Measurements from ENCODE around the gene H2AZ1. TPM values are rescaled to one million over a fixed set of nuclear protein-coding genes. Genes with fewer than 3 reads are reported as not detected.
A peak's percentile ranks its signal among the peaks of the same experiment; 100 is the strongest.

Gene H2AZ1
- polyA plus RNA-seq (2013, experiment 1 of 2), result 836 TPM
- polyA plus RNA-seq (2013, experiment 2 of 2), result 829 TPM

DNA sequence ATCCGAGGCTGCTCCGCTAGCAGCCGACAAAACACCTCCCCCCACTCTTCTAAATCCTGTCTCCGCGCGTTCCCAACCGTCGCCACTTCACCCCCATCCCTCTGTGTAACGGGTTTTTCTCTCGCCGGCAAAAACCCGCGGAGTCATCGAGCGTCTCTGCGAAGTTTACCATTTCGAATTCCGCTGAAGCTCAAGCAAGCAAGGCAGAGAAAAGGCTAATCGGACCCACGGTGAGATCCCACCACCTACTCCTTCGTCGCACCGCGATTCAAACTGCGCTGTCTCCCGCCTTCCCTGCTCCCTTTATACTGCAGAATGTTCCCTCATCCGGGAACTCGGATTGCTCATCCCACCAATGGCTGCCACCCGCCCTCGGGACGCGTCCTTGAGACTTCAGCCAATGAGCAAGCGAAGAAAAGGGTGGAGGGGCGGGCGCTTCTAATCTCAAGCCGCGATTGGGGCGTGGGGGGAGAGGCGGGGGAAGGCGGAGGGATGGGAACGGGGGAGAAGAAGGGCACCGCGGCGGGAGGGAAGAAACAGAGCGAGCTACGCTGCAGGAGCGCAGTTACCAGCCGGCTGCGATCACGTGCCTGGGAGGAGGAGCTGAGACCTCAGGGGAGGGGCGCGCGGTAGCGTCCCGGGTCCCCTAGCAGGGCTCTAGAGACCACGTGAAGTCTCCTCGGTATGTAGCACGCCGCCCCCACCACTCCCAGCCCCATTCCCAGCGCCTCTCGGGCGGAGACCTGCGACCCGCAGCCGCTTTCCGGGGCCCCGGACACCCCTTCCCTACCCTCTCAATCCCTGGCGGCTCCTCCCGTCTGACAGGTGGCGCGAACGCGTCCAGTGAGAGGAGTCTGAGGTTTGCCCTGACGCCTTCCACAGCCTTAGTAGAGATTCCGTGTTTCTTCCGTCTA is at the start of gene H2AZ1:
Gene H2AZ1 (minus strand): TSS at position 277 of the 914 bp plus-strand sequence. CDS start 105 bp downstream, at position 172.
- DNase-seq (ENCODE audit: low spot score), result peak; percentile 99
- H3K27ac ChIP-seq (replicated peaks; ENCODE audit: low read length), result peak within 1 kb of the TSS; percentile 98
- no CpG with 5 or more reads among the region's 76 CpGs for WGBS, 2 donors (ENCODE audit: extremely low coverage in 2 of 2, insufficient read length in 2 of 2, insufficient replicate concordance in 1 of 2)

DNA sequence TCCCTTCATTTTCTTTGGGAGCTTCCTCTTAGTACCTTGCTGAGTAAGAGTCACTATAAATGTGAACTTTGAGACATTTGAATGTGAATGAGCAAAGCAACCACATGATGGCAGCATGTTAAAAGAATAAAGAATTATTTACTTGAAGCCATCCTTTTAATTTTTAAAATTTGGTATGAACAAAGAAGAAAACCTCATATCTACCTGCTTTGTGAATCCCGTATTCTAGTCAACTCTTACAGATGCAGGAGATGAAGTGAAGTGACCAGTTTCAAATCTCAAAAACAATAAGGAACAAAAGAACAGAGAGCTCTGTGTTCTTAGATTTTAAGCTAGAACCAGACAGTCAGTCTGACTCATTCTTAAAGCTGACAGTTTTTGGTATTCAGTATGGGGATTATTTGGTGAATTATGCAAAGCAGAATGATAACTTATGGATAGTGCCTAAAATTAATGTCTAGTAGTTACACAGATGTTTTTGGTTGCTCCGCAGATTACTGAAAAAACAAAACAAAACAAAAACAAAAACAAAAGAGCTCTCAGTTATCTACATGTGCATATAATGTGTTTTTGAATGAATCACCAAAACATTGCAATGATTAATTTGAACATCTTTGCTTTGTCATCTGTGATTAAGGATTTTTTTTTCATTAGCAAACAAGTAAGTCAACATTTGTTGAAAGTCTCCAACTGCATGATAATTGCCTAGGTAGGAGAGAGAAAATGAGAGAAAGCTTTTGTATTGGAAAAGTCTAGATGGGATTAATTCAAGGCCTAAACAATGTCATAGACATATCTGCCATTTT is 48.2 kb upstream of the H2AZ1 start:
- H3K79me1 ChIP-seq (ENCODE audit: low read depth, low read length), result no peaks in the 10 kb centered on the region
- no peak overlapping the region for H3K4ac ChIP-seq (ENCODE audit: low read length)
- H2AFZ ChIP-seq (ENCODE audit: low read length), result no peak overlapping the region
- no peak overlapping the region for H3K4me3 ChIP-seq (ENCODE audit: low read length in 2 of 2)
- H3K18ac ChIP-seq (ENCODE audit: low read length), result no peak overlapping the region
- no peak overlapping the region for H3K14ac ChIP-seq (ENCODE audit: low read length)
- H2BK15ac ChIP-seq (ENCODE audit: low read length), result no peak overlapping the region
- H3K27ac ChIP-seq (replicated peaks; ENCODE audit: low read length), result no peak overlapping the region
- H2BK12ac ChIP-seq (ENCODE audit: low read length), result no peak overlapping the region
- no peaks in the 10 kb centered on the region for H3K27me3 ChIP-seq (ENCODE audit: control insufficient read depth in 3 of 3, insufficient read depth in 3 of 3, low read depth in 1 of 3, low read length in 3 of 3)
- no peak overlapping the region for H3K4me2 ChIP-seq (ENCODE audit: insufficient read depth, low read length, poor library complexity, severe bottlenecking)
- H2BK120ac ChIP-seq (ENCODE audit: low read depth, low read length), result no peak overlapping the region
- H3K23ac ChIP-seq (ENCODE audit: low read depth, low read length, poor library complexity), result no peak overlapping the region
- no peak overlapping the region for H4K91ac ChIP-seq (ENCODE audit: low read depth, low read length, poor library complexity)
- no peak overlapping the region for H3K9ac ChIP-seq (ENCODE audit: low read depth, low read length, poor library complexity)
- H3K9me3 ChIP-seq (replicated peaks in 1 of 2; ENCODE audit: control insufficient read depth in 2 of 2, insufficient read depth in 1 of 2, low read depth in 1 of 2, low read length in 2 of 2), result no peaks in the 10 kb centered on the region
- WGBS, 2 donors (ENCODE audit: extremely low coverage in 2 of 2, insufficient read length in 2 of 2, insufficient replicate concordance in 1 of 2), result no CpG with 5 or more reads among the region's 2 CpGs
- H3K4me1 ChIP-seq (ENCODE audit: control insufficient read depth in 2 of 2, insufficient read depth in 1 of 2, low read depth in 1 of 2, low read length in 2 of 2), result no peaks in the 10 kb centered on the region
- H4K8ac ChIP-seq (ENCODE audit: low read depth, low read length), result no peak overlapping the region
- no peak for DNase-seq (ENCODE audit: low spot score)
- H3K36me3 ChIP-seq (replicated peaks in 1 of 2; ENCODE audit: control insufficient read depth in 2 of 2, insufficient read depth in 2 of 2, low read length in 2 of 2), result no peaks in the 10 kb centered on the region
- no peak overlapping the region for H2BK5ac ChIP-seq (ENCODE audit: low read length)
- H2AK5ac ChIP-seq (ENCODE audit: low read depth, low read length), result no peak overlapping the region

More for the DNA sequence above, at the start of gene H2AZ1:
- Histone ChIP-seq H3K9ac (ENCODE audit: low read depth, low read length, poor library complexity) (peak within 1 kb of the TSS; percentile 91), H2AK5ac (ENCODE audit: low read depth, low read length) (peak within 1 kb of the TSS; percentile 42), H3K23ac (ENCODE audit: low read depth, low read length, poor library complexity) (peak within 1 kb of the TSS; percentile 97), H2BK12ac (ENCODE audit: low read length) (no peak within 1 kb of the TSS), H4K8ac (ENCODE audit: low read depth, low read length) (no peak within 1 kb of the TSS), H2BK120ac (ENCODE audit: low read depth, low read length) (no peak within 1 kb of the TSS), H2BK15ac (ENCODE audit: low read length) (peak within 1 kb of the TSS; percentile 60), H3K4me3 (ENCODE audit: low read length in 2 of 2) (peak within 1 kb of the TSS; percentile 72 to 86), H3K4ac (ENCODE audit: low read length) (no peak within 1 kb of the TSS), H3K79me1 (ENCODE audit: low read depth, low read length) (no peaks in the 10 kb centered on the region), H3K4me2 (ENCODE audit: insufficient read depth, low read length, poor library complexity, severe bottlenecking) (peak within 1 kb of the TSS; percentile 90), H3K36me3 (replicated peaks in 1 of 2; ENCODE audit: control insufficient read depth in 2 of 2, insufficient read depth in 2 of 2, low read length in 2 of 2) (peaks cover 6 to 24% of the 10 kb centered on the region in 2 donors), H2AFZ (ENCODE audit: low read length) (peak within 1 kb of the TSS; percentile 99), H3K9me3 (replicated peaks in 1 of 2; ENCODE audit: control insufficient read depth in 2 of 2, insufficient read depth in 1 of 2, low read depth in 1 of 2, low read length in 2 of 2) (no peaks in the 10 kb centered on the region), H2BK5ac (ENCODE audit: low read length) (peak within 1 kb of the TSS; percentile 98), H3K18ac (ENCODE audit: low read length) (peak within 1 kb of the TSS; percentile 99), H4K91ac (ENCODE audit: low read depth, low read length, poor library complexity) (peak within 1 kb of the TSS; percentile 87), H3K27me3 (ENCODE audit: control insufficient read depth in 3 of 3, insufficient read depth in 3 of 3, low read depth in 1 of 3, low read length in 3 of 3) (no peaks in the 10 kb centered on the region), H3K14ac (ENCODE audit: low read length) (peak within 1 kb of the TSS; percentile 72), H3K4me1 (ENCODE audit: control insufficient read depth in 2 of 2, insufficient read depth in 1 of 2, low read depth in 1 of 2, low read length in 2 of 2) (peaks cover 2 to 17% of the 10 kb centered on the region in 2 donors)

GRCh38 chr4:99991741-99992140 is 41.7 kb upstream of the H2AZ1 start:
- no peak overlapping the region for H3K4me2 ChIP-seq (ENCODE audit: insufficient read depth, low read length, poor library complexity, severe bottlenecking)
- H2AK5ac ChIP-seq (ENCODE audit: low read depth, low read length), result no peak overlapping the region
- no peak overlapping the region for H2BK120ac ChIP-seq (ENCODE audit: low read depth, low read length)
- no peaks in the 10 kb centered on the region for H3K27me3 ChIP-seq (ENCODE audit: control insufficient read depth in 3 of 3, insufficient read depth in 3 of 3, low read depth in 1 of 3, low read length in 3 of 3)
- H2BK15ac ChIP-seq (ENCODE audit: low read length), result no peak overlapping the region
- H3K4ac ChIP-seq (ENCODE audit: low read length), result no peak overlapping the region
- no peak for DNase-seq (ENCODE audit: low spot score)
- H3K23ac ChIP-seq (ENCODE audit: low read depth, low read length, poor library complexity), result no peak overlapping the region
- no peak overlapping the region for H3K18ac ChIP-seq (ENCODE audit: low read length)
- H4K8ac ChIP-seq (ENCODE audit: low read depth, low read length), result no peak overlapping the region
- no peaks in the 10 kb centered on the region for H3K9me3 ChIP-seq (replicated peaks in 1 of 2; ENCODE audit: control insufficient read depth in 2 of 2, insufficient read depth in 1 of 2, low read depth in 1 of 2, low read length in 2 of 2)
- H3K4me1 ChIP-seq (ENCODE audit: control insufficient read depth in 2 of 2, insufficient read depth in 1 of 2, low read depth in 1 of 2, low read length in 2 of 2), result no peaks in the 10 kb centered on the region
- no peak overlapping the region for H3K4me3 ChIP-seq (ENCODE audit: low read length in 2 of 2)
- no peak overlapping the region for H3K27ac ChIP-seq (replicated peaks; ENCODE audit: low read length)
- no peak overlapping the region for H2AFZ ChIP-seq (ENCODE audit: low read length)
- H3K79me1 ChIP-seq (ENCODE audit: low read depth, low read length), result no peaks in the 10 kb centered on the region
- no peak overlapping the region for H2BK5ac ChIP-seq (ENCODE audit: low read length)
- H3K14ac ChIP-seq (ENCODE audit: low read length), result no peak overlapping the region
- H3K9ac ChIP-seq (ENCODE audit: low read depth, low read length, poor library complexity), result no peak overlapping the region
- H3K36me3 ChIP-seq (replicated peaks in 1 of 2; ENCODE audit: control insufficient read depth in 2 of 2, insufficient read depth in 2 of 2, low read length in 2 of 2), result no peaks in the 10 kb centered on the region
- H2BK12ac ChIP-seq (ENCODE audit: low read length), result no peak overlapping the region
- no CpG with 5 or more reads among the region's 3 CpGs for WGBS, 2 donors (ENCODE audit: extremely low coverage in 2 of 2, insufficient read length in 2 of 2, insufficient replicate concordance in 1 of 2)
- H4K91ac ChIP-seq (ENCODE audit: low read depth, low read length, poor library complexity), result no peak overlapping the region

- H3K36me3 ChIP-seq (replicated peaks in 1 of 2; ENCODE audit: control insufficient read depth in 2 of 2, insufficient read depth in 2 of 2, low read length in 2 of 2), result no peaks in the 10 kb centered on the region
- H3K18ac ChIP-seq (ENCODE audit: low read length), result no peak overlapping the region
- no peak overlapping the region for H4K8ac ChIP-seq (ENCODE audit: low read depth, low read length)
These were observed 37.6 kb upstream of the H2AZ1 start for GRCh38 chr4:99987681-99988080.

More at GRCh38 chr4:99987681-99988080, 37.6 kb upstream of the H2AZ1 start:
- Histone ChIP-seq H3K9ac (ENCODE audit: low read depth, low read length, poor library complexity) (no peak overlapping the region), H2AFZ (ENCODE audit: low read length) (no peak overlapping the region), H2BK5ac (ENCODE audit: low read length) (no peak overlapping the region), H3K9me3 (replicated peaks in 1 of 2; ENCODE audit: control insufficient read depth in 2 of 2, insufficient read depth in 1 of 2, low read depth in 1 of 2, low read length in 2 of 2) (peaks cover 0 to 2% of the 10 kb centered on the region in 2 donors), H3K23ac (ENCODE audit: low read depth, low read length, poor library complexity) (no peak overlapping the region), H2BK12ac (ENCODE audit: low read length) (no peak overlapping the region), H3K4ac (ENCODE audit: low read length) (no peak overlapping the region), H3K79me1 (ENCODE audit: low read depth, low read length) (no peaks in the 10 kb centered on the region), H2BK120ac (ENCODE audit: low read depth, low read length) (no peak overlapping the region), H3K4me3 (ENCODE audit: low read length in 2 of 2) (no peak overlapping the region), H2AK5ac (ENCODE audit: low read depth, low read length) (no peak overlapping the region), H2BK15ac (ENCODE audit: low read length) (no peak overlapping the region), H4K91ac (ENCODE audit: low read depth, low read length, poor library complexity) (no peak overlapping the region), H3K4me1 (ENCODE audit: control insufficient read depth in 2 of 2, insufficient read depth in 1 of 2, low read depth in 1 of 2, low read length in 2 of 2) (no peaks in the 10 kb centered on the region), H3K14ac (ENCODE audit: low read length) (no peak overlapping the region), H3K27me3 (ENCODE audit: control insufficient read depth in 3 of 3, insufficient read depth in 3 of 3, low read depth in 1 of 3, low read length in 3 of 3) (no peaks in the 10 kb centered on the region), H3K27ac (replicated peaks; ENCODE audit: low read length) (no peak overlapping the region), H3K4me2 (ENCODE audit: insufficient read depth, low read length, poor library complexity, severe bottlenecking) (no peak overlapping the region)
- no peak for DNase-seq (ENCODE audit: low spot score)

Data from neuronal stem cell (in vitro differentiated cells).